Measurements from ENCODE around the gene GUCY2D.

The GUCY2D gene

GRCh38 chr17:8007836-8008235 lies 5.4 kb downstream of the GUCY2D start:
- TF ChIP-seq CTCF (conservative IDR thresholded peaks at IDR 0.05; ENCODE audit: low read length) (no peak), EZH2phosphoT487 (IDR thresholded peaks at IDR 0.05; ENCODE audit: borderline replicate concordance) (no peak)
- Histone ChIP-seq H3K27me3 (ENCODE audit: insufficient read depth, low read length, poor library complexity, severe bottlenecking) (no peaks in the 10 kb centered on the region), H3K4me1 (ENCODE audit: insufficient read depth, low read length, poor library complexity, severe bottlenecking) (peaks cover 5% of the 10 kb centered on the region)

DNA sequence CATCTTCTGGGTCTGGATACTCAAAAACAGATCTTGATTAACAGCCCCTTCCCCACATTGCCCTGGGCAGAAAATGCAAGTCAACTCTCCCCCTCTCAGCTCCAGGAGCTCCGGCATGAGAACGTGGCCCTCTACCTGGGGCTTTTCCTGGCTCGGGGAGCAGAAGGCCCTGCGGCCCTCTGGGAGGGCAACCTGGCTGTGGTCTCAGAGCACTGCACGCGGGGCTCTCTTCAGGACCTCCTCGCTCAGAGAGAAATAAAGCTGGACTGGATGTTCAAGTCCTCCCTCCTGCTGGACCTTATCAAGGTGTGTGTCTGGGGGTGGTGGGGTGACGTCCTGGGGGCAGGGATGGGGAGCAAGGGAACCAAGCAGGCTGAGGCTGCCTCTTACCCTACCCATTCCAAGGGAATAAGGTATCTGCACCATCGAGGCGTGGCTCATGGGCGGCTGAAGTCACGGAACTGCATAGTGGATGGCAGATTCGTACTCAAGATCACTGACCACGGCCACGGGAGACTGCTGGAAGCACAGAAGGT lies 9.7 kb downstream of the GUCY2D start:
- Histone ChIP-seq H3K9ac (ENCODE audit: low read depth, low read length, poor library complexity, severe bottlenecking) (no peak overlapping the region), H3K4me1 (ENCODE audit: insufficient read depth, low read length, poor library complexity, severe bottlenecking) (peaks cover 18% of the 10 kb centered on the region), H3K4me3 (ENCODE audit: low read length, poor library complexity, severe bottlenecking) (no peak overlapping the region), H3K36me3 (ENCODE audit: insufficient read depth, low read length) (no peaks in the 10 kb centered on the region), H3K4me2 (ENCODE audit: low read depth, low read length, poor library complexity, severe bottlenecking) (no peak overlapping the region), H2AFZ (ENCODE audit: low read length) (no peak overlapping the region), H3K79me2 (ENCODE audit: insufficient read depth, low read length) (no peaks in the 10 kb centered on the region), H3K27me3 (ENCODE audit: insufficient read depth, low read length, poor library complexity, severe bottlenecking) (no peaks in the 10 kb centered on the region), H4K20me1 (ENCODE audit: insufficient read depth, low read length, poor library complexity, severe bottlenecking) (no peaks in the 10 kb centered on the region), H3K9me2 (replicated peaks; ENCODE audit: low read depth, low read length) (no peaks in the 10 kb centered on the region), H3K9me3 (ENCODE audit: insufficient read depth, low read depth, low read length) (no peaks in the 10 kb centered on the region), H3F3A (ENCODE audit: low read depth) (no peaks in the 10 kb centered on the region)
- TF ChIP-seq CTCF (conservative IDR thresholded peaks at IDR 0.05; ENCODE audit: low read length) (no peak), EZH2phosphoT487 (IDR thresholded peaks at IDR 0.05; ENCODE audit: borderline replicate concordance) (no peak)

More at GRCh38 chr17:8007836-8008235, 5.4 kb downstream of the GUCY2D start:
- H3K4me2 ChIP-seq (ENCODE audit: low read depth, low read length, poor library complexity, severe bottlenecking), result no peak overlapping the region
- no peaks in the 10 kb centered on the region for H3K36me3 ChIP-seq (ENCODE audit: insufficient read depth, low read length)
- H2AFZ ChIP-seq (ENCODE audit: low read length), result no peak overlapping the region
- H3K9me2 ChIP-seq (replicated peaks; ENCODE audit: low read depth, low read length), result no peaks in the 10 kb centered on the region
- H3K9ac ChIP-seq (ENCODE audit: low read depth, low read length, poor library complexity, severe bottlenecking), result no peak overlapping the region
- no peak overlapping the region for H3K4me3 ChIP-seq (ENCODE audit: low read length, poor library complexity, severe bottlenecking)
- H3K79me2 ChIP-seq (ENCODE audit: insufficient read depth, low read length), result no peaks in the 10 kb centered on the region
- no peaks in the 10 kb centered on the region for H3K9me3 ChIP-seq (ENCODE audit: insufficient read depth, low read depth, low read length)
- no peaks in the 10 kb centered on the region for H4K20me1 ChIP-seq (ENCODE audit: insufficient read depth, low read length, poor library complexity, severe bottlenecking)
- no peaks in the 10 kb centered on the region for H3F3A ChIP-seq (ENCODE audit: low read depth)

- Histone ChIP-seq H3K4me3 (ENCODE audit: low read length, poor library complexity, severe bottlenecking) (peak overlapping the region; percentile 7), H3K4me1 (ENCODE audit: insufficient read depth, low read length, poor library complexity, severe bottlenecking) (peaks cover 21% of the 10 kb centered on the region), H3K79me2 (ENCODE audit: insufficient read depth, low read length) (no peaks in the 10 kb centered on the region), H3F3A (ENCODE audit: low read depth) (no peaks in the 10 kb centered on the region), H3K36me3 (ENCODE audit: insufficient read depth, low read length) (no peaks in the 10 kb centered on the region), H4K20me1 (ENCODE audit: insufficient read depth, low read length, poor library complexity, severe bottlenecking) (no peaks in the 10 kb centered on the region), H3K27me3 (ENCODE audit: insufficient read depth, low read length, poor library complexity, severe bottlenecking) (no peaks in the 10 kb centered on the region), H3K9me2 (replicated peaks; ENCODE audit: low read depth, low read length) (no peaks in the 10 kb centered on the region), H3K9me3 (ENCODE audit: insufficient read depth, low read depth, low read length) (no peaks in the 10 kb centered on the region), H3K4me2 (ENCODE audit: low read depth, low read length, poor library complexity, severe bottlenecking) (peak overlapping the region; percentile 58), H2AFZ (ENCODE audit: low read length) (no peak overlapping the region), H3K9ac (ENCODE audit: low read depth, low read length, poor library complexity, severe bottlenecking) (peak overlapping the region; percentile 35)
- TF ChIP-seq EZH2phosphoT487 (IDR thresholded peaks at IDR 0.05; ENCODE audit: borderline replicate concordance) (no peak), CTCF (conservative IDR thresholded peaks at IDR 0.05; ENCODE audit: low read length) (no peak)
Observed at GRCh38 chr17:8012996-8013640, 10.7 kb downstream of the GUCY2D start.

All from Loucy (cell line).